ENCODE data around the gene ACOT7. TPM values are rescaled to one million over a fixed set of nuclear protein-coding genes. Genes with fewer than 3 reads are reported as not detected.
A peak's percentile ranks its signal among the peaks of the same experiment; 100 is the strongest.

Gene ACOT7
- total and polyA plus RNA-seq, 2 of the 13 experiments (the other 11 are each of a cell fraction or from before 2014, with no cell fraction given), result 33.0 to 55.8 TPM

GRCh38 chr1:6281511-6282402 lies 111.8 kb downstream of the ACOT7 start (continued):
- no peak for TF ChIP-seq FOXO4 (CRISPR knock-in tag; conservative IDR thresholded peaks at IDR 0.05)
- no peak for TF ChIP-seq ZNF775 (CRISPR knock-in tag; IDR thresholded peaks at IDR 0.05; ENCODE audit: borderline replicate concordance)
- 0 out of 2 replicates have a peak, but pooled peaks have one; percentile 30 for TF ChIP-seq HDAC1 (CRISPR knock-in tag; IDR thresholded peaks at IDR 0.05)
- TF ChIP-seq ZNF720 (CRISPR knock-in tag; IDR thresholded peaks at IDR 0.05), result no peak
- TF ChIP-seq ZNF556 (CRISPR knock-in tag; IDR thresholded peaks at IDR 0.05; ENCODE audit: borderline replicate concordance), result no peak
- no peak for TF ChIP-seq SNAPC4 (CRISPR knock-in tag; IDR thresholded peaks at IDR 0.05)
- TF ChIP-seq ZNF263 (CRISPR knock-in tag; IDR thresholded peaks at IDR 0.05), result peak; percentile 65
- TF ChIP-seq ZNF839 (CRISPR knock-in tag; IDR thresholded peaks at IDR 0.05; ENCODE audit: borderline replicate concordance), result peak; percentile 55; the same call in 1 of the 2 replicates
- TF ChIP-seq ZGPAT (CRISPR knock-in tag; IDR thresholded peaks at IDR 0.05), result no peak
- peak; percentile 52 for TF ChIP-seq ZNF687 (CRISPR knock-in tag; IDR thresholded peaks at IDR 0.05)
- TF ChIP-seq NCOR1 (IDR thresholded peaks at IDR 0.05; ENCODE audit: borderline replicate concordance, low read length), result peak; percentile 60
- TF ChIP-seq ATRX (CRISPR knock-in tag; IDR thresholded peaks at IDR 0.05; ENCODE audit: borderline replicate concordance), result no peak
- no peak for TF ChIP-seq NFATC3 (CRISPR knock-in tag; IDR thresholded peaks at IDR 0.05)
- no peak for TF ChIP-seq MYPOP (CRISPR knock-in tag; IDR thresholded peaks at IDR 0.05)
- TF ChIP-seq ZNF124 (CRISPR knock-in tag; IDR thresholded peaks at IDR 0.05), result no peak

All from HepG2 (cell line).